DMS79 treated with DMSO at 0.1 percent for 48 hours (cell line): ENCODE results near the gene ZMAT3.
"Not testable (repeated sequence)": the region's sequence is repeated elsewhere in the genome, so short reads cannot be mapped to it uniquely, and the experiment has no call there.

Source experiments
- DNase-seq: peaks from one replicate; lab custom pipeline; 2025; lab: John Stamatoyannopoulos, UW

ZMAT3 gene

DNA sequence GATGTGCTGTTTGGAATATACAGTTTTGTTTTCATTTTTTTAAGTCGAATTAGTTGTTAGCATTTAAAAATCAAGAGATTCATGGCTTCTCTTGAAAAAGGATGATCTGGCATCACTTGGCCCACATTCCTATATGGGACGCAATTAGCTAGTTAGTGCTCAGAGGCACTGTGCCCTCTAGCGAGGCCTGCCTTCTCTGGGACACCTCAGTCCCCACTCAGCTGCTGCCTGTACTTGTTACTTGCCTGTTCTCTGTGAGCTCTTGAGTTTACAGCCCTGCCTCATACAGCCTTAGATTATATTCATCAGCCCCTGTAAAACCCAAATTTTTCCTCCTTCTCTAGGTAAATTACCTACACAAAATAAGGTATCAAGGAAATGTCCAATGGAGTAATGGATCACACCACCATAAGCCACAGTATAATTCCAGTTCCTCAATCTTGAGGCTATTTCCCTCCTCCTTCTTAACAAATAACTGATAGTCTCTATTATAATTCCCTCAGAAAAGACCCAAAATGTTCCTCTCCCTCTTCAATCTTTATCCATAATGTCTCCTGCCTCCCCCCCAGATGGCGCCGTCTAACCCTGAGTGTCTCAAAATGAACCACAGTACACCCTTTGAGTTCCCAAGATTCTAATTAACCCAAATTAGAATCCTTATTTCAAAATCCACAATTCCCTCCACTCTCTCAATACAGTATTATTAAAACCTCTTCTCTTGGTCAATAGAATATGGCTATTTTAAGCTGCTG is 2.7 kb downstream of the ZMAT3 start:
- DNase-seq = no peak

DNA sequence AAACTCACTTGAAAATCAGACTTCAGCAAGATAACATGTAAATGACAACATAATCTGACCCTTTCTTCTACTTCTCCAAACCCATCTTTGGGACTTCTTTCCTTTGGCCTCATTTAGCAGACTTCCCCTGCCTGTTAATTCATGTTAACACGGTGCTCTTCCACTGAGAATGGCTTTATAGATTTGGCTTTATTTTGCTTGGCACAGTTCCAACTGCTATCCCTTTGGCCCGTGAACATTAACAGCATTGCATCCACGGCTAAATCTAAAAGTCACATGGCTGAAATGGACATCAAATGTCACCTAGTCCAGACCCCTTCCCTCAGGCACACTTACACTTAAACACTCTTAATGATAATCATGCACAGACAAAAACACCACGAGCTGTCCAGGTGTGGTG is 3.8 kb downstream of the ZMAT3 start:
- DNase-seq = no peak

GRCh38 chr3:179067291-179067690 is 4.3 kb downstream of the ZMAT3 start:
- DNase-seq = no peak

DNA sequence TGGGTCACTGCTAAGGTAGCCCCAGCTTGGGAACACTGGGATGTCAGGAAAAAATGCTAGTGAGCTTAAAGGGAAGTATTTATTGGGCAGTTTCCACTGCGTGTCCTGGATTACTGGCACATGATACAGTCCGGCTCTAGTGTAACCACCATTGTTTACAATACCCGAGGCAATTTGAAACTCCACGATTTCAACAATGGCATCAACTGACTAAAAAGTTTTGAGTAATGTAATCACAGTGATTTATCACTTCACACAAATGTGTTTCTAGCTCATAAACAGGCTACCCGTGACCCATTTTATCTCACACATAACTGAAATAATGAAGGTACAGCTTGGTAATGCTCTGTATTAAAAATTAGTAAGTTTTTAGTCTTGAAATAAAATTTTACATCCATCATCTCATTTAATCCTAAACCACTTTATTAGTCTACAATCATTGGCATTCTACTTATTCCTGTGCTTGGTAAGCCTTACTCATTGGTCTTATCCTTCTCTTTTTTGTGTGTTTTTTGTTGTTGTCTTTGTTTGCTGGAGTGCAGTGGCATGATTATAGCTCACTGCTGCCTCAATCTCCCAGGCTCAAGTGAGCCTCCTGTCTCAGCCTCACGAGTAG is 7.6 kb downstream of the ZMAT3 start:
- DNase-seq = no peak

GRCh38 chr3:179056326-179056725 is 15.3 kb downstream of the ZMAT3 start:
- DNase-seq = no peak

DNA sequence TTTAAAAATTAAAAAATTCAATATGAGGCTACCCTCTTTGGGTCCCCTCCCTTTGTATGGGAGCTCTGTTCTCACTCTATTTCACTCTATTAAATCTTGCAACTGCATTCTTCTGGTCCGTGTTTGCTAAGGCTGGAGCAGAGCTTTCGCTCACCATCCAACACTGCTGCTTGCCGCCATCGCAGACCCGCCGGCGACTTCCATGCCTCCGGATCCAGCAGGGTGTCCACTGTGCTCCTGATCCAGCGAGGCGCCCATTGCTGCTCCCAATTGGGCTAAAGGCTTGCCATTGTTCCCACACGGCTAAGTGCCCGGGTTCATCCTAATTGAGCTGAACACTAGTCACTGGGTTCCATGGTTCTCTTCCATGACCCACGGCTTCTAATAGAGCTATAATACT is 17.0 kb downstream of the ZMAT3 start:
- not testable (repeated sequence) for DNase-seq

- DNase-seq = no peak
Observed at GRCh38 chr3:179046497-179047353, 24.9 kb downstream of the ZMAT3 start.

DNA sequence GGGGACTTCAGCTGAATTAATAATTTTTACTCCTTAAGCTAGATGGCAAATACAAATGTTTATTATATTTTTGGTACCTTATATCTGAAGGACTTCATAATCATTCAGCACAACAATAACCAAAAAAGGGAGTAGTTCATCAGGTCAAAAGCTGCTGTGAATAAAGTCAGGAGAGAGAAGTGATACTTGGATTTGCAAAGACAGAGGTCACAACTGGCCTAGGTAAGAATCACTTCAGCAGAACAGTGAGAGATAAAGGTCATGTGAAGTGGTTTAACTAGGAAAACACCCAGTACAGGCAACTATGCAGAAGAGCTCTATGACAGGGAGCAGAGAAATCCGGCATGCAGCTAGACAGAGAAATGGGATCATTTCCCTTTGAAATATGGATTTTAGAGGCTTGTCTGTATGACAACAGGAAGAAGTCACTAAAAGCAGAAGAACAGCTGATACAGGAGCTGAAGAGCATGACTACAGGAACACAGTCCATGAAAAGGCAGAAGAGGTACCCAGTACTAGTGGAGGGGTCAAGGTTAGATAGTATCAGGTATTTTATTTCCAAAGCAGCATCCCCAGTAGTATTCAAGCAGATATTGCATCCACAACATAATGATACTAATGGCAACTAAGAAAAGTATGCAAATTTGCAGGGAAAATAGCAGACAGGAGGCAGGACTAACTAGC is 25.7 kb downstream of the ZMAT3 start:
- DNase-seq = no peak

GRCh38 chr3:179038899-179039251 is 32.7 kb downstream of the ZMAT3 start:
- DNase-seq = not testable (repeated sequence)

- no peak for DNase-seq
Observed at GRCh38 chr3:179038216-179038898, 33.3 kb downstream of the ZMAT3 start.

- DNase-seq = no peak
Observed at GRCh38 chr3:179037351-179037750, 34.3 kb downstream of the ZMAT3 start.

- DNase-seq = no peak
Observed at GRCh38 chr3:179036626-179037300, 34.8 kb downstream of the ZMAT3 start.

- no peak for DNase-seq
Observed at GRCh38 chr3:179036226-179036625, 35.4 kb downstream of the ZMAT3 start.

DNA sequence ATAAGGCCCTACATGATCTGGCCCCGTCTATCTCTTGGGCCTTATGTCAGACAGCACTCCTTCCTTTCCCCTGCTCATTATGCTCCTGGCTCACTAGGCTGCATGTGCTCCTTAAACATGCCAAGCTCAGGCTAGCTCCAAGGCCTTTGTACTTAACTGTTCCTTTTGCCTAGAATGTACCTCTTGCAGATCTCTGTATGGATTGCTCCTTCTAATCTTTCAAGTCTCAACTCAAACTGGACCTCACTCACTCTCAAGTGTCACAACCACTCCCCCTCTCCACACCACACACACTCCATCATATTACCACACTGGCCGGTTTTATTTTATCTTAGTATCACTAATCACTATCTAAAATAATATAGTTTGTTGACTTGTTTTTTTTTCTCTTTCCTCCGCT is 36.4 kb downstream of the ZMAT3 start:
- DNase-seq = no peak

- DNase-seq = not testable (repeated sequence)
Observed at GRCh38 chr3:179033304-179033657, 38.3 kb downstream of the ZMAT3 start.

GRCh38 chr3:179032454-179033303 is 38.9 kb downstream of the ZMAT3 start:
- not testable (repeated sequence) for DNase-seq

DNA sequence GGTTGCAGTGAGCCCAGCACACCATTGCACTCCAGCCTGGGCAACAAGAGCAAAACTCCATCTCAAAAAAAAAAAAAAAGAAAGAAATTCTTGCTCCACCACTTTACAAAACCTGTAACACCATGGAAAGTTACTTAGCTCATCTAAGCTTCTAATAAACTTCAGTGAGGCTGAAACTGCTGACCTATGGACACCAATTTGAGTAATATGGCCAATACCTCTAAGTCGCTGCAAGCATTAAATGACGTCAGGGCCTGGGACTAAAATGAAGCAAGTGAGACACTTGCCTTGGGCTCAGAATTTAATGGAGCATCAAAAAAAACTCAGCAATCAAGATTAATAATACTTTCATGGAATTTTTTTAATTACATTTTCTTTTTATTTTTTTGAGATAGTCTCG is 42.5 kb downstream of the ZMAT3 start:
- no peak for DNase-seq

- no peak for DNase-seq
Observed at GRCh38 chr3:179028408-179028807, 43.2 kb downstream of the ZMAT3 start.

DNA sequence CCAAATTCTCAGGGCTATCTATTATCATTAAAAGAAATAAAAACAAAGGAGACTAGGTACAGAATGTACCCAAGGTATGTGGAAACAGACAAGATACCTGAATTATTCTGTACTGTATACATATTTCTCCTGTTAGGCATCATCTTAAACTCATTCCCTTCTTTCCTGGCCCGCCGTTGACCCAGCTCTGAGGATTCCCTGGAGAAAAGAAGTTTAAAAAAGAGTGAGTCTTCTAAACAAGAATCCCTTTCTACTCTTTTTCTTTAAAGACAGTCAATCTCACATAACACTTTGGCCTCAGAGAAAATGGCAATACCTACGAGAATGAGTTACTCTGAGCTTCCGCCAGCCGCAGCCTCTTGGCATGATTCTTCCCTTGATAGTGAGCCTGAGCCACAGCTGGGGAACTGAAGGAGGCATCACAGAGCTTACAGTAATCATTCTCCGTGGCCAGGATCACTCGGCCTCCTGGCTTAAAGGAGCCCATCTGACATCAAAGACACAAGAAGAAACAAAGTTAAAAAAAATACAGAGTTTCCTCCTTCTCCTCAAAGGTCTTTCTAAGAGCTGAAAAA is 44.2 kb downstream of the ZMAT3 start:
- no peak for DNase-seq

DNA sequence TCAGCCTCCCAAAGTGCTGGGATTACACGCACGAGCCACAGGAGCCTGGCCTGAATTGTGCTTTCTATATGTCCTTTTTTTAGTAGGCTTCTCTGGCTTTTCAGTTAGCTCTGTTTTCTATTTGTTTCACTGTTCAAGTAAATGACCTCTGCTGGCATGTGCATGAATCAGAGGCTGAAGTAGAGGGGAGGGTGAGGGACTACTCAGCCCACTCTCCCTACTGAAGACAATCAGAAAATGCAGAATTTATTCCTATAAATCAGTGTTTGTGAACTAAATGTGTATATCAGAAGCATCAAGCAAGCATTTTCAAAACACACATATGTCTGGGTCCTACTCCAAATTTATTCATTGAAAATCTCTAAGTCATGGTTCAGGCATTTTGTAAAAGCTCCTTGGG is 45.0 kb downstream of the ZMAT3 start:
- no peak for DNase-seq
